ENCODE data around the gene AMER2.

AMER2 gene

DNA sequence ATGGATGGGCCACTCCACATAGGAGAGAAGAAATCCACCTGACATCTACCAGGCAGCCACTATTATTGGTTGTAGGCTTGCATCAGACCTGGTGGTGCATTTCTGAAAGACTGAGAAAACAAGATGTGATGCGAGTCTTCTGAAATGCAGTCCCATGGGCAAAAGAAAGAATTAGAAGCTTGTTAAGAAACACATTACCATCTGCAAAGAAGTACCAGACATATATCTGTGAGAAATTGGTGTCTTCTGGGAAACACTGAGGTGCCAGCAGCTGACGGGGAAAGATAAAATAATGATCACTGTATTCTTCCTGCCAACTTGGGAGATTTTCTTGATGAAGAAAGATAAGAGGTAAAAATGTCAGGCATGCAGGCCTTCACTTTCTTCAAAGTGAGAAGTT, 14.4 kb downstream of the AMER2 start:
- DNase-seq = no peak

DNA sequence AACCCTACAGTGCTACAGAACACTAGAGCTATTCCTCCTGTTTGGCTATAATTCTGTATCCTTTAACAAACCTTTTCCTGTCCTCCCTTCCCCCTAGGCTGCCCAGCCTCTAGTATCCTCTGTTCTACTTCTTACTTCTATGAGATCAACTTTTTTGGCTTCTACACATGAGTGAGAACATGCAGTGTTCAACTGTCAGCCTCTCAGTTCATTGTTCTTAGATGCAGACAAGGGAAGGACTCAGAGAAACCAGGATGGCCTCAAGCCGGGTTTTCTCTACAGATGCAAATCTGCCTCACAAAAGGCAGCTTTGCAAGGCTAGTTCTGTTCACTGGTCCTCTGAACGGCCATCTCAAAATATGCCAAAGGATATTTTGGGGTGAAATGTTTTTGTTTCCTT, 18.4 kb downstream of the AMER2 start:
- peak in 21 of 51 donors; percentile 21 to 79 (median 34) for DNase-seq

DNA sequence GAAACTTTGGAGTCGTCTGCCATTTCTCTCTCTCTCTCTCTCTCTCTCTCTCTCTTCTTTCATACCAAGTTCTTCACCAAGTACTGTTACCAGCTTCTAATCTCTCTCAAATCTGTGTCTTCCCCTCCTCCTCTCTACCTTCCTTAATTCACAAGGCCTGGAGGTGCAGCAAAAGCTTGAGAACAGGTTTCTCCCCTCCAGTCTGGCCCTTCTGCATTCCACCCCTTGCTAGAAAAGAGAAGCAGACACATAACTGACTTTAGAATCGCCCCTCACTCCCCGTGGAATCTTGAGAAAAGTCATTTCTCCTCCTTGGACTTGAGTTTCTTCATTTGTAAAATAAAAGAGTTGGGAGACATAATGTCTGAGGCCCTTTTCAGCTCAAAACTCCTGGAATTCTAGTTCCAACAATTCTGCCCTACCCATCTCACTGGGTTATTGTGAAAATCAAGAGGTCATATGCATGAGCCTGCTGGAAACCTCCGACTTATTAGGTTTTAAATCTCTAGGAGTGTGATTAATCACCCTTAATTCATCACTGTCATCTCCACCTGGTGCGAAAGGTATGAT, 20.4 kb downstream of the AMER2 start:
- DNase-seq = no peak

DNA sequence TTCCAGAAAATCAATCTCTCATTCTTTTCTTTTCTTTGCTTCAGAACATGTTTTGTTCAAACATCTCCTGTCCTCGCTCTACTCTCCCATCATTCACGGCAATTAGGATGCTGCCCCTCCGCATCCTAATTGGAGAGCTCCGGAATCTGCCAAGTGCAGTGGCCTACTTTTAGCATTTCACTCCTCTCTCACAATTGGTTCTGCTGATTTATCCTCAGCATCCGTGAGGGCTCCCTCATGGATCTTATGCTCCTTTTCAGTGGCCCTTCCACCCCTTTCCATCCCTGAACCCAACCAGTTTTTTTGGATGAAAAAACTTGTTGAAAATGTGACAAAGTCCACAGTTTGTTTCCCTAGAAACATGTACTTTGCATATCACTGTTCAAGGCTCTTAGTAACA, 22.4 kb downstream of the AMER2 start:
- peak in 11 of 51 donors; percentile 10 to 39 (median 18) for DNase-seq

DNA sequence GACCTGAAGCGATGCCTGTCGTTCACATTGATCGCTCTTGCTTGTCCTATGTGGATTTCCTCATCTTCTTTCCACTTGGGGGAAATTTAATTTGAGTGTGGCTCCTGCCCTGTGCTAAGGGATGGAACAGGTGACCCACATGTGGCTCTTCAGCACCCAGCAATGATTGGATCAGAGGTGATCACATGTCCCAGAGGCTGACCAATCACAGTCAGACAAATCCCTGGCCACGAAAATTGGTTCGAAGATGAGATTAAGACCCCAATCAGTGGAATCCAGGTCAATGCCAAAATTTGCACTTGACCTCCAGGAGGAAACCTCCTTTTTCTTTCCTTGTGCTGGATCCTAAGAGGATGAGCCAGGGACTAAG, 23.7 kb downstream of the AMER2 start:
- DNase-seq = no peak

DNA sequence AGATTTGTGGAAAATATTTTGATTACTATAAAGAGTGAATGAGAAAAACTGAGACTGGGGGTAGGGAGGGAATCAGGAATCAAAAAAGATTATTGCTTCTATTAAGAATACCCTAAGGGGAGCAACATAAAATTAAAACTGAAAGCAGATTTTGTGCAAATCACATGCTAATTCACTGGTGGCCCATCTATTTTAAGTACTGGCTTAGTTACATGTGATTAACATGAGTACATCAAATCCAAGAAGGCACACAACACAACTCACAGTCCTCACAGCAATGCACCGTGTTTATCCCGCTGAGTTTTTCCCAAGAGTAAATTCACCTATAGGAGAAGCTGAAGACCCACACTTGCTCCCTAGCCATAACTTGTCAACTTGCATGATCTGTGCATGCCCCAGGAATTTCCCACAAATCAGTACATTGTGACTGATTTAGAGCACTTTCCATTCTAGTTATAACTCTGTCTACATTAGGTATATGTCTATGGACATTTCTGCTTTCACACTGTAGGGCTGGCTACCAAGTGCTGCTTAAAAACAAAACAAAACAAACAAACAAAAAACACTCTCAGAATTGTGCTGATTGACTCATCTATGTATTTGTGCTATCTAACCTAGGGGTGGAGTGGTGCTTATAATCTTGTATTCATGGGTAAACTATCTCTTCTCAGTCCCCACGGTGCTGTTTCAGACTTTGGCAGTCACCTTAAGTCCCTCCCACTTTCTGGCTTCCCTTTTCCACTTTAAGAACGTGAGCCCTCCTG, 24.3 kb downstream of the AMER2 start:
- DNase-seq = no peak

DNA sequence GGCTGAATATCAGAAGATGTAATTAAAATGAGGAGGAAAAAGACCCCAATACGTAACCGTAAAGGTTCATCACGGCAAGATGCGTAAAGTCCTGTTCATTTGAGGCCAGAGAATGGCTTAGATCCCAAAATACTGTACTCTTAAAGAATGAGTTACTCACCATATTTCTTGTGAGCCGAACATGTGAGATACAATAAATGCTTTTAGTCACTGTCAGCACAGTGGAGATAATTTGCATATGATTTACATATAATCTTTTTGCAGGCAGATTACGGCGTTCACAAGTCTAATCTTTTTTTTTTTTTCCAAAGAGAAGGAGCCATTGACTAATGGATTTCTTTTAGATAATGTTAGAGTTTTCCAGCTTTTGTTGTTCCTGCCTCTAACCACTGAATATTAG, 28.4 kb downstream of the AMER2 start:
- DNase-seq = no peak

DNA sequence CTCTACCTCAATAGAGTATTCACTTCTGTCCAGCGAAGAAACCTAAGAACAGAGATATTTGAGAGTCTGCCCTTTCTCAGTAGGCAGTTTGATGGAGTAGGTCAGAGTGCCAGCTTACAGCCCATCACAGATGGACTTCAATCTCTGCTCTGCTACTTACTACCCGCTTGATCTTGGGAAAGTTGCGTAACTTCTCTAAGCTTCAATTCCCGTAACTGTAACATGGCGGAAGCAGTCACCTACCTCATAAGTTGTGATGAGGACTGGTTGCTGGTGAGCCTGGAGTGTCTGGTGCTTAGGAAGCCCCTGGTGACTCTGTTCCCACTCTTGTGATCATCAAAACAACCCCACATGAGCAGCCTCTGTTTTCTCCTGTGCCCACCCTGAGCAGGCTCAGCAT, 31.0 kb downstream of the AMER2 start:
- no peak for DNase-seq

DNA sequence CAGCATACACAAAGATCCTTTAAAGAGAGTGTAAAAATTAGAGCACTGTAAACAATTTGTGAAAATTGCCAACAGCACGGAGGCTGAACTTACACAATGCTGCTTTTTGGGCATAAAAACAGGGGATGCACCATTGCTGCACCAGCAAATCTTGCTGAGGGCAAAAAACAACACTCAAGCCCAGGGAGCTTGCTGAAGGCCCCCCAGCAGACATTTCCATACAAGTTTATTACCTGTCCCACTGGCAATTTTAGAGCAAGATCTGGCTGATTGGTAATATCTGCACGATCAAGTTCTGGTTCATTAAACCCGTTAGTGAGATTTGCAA, 34.3 kb downstream of the AMER2 start:
- no peak for DNase-seq

DNA sequence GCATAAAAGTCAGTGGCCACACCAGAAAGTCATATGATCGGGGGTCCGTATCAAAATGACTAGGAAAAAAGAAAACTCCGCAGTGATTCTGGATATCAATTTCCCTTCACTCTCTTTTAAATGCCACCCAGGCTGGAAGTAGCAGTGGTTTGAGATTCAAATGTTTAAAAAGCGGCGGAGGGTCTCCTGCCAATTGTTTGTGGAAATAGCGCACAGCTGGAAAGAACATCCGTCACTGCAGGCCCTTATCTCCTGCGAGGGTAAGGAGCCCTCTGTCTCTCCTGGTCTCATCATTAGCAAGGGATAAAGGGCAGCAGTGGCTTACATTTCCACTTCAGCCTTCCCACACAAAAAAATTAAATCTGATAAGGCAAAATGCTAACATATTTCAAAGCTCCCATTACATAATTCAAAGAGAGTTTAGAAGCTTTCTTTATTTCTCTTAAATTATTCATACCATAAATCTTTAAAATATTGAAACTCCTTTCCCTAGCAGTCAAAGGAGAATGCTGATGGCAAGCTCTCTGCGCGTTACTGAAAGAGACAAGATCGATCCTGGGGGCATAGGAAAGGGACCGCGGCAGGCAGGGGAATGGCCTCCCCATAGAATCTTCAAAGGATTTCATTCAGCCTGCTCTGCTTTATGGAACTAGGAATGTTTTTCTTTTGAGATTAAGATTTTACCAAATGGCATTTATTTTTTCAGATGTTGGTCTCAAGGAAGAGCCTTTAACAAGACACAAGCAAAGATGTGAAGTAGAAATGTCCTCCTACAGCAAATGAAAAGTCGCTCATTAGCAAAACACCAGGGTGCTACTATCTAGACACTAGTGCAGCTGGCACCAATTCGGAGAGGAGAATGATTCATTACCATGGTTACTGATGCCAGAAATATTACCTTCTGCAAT, 35.0 kb downstream of the AMER2 start:
- peak in 1 of 51 donors; percentile 72 for DNase-seq

DNA sequence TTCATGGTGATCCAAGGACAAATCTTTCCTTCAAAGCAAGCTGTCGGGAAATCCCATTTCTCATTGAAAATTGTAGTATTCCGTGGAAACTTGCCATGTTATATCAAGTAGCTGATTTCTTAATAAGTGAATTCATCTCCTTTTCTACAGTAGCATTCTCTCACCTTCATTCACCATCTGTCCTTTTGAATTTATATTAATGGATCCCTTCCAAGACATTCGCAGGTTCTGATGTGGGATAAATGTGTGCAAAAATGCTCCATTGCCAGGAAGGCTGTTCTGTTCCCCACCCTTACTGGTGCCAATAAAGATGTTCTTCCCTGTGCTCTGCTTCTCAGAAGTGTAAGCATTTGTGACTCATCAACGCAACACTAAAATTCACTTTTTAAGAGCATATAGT, 36.2 kb downstream of the AMER2 start:
- DNase-seq = no peak

DNA sequence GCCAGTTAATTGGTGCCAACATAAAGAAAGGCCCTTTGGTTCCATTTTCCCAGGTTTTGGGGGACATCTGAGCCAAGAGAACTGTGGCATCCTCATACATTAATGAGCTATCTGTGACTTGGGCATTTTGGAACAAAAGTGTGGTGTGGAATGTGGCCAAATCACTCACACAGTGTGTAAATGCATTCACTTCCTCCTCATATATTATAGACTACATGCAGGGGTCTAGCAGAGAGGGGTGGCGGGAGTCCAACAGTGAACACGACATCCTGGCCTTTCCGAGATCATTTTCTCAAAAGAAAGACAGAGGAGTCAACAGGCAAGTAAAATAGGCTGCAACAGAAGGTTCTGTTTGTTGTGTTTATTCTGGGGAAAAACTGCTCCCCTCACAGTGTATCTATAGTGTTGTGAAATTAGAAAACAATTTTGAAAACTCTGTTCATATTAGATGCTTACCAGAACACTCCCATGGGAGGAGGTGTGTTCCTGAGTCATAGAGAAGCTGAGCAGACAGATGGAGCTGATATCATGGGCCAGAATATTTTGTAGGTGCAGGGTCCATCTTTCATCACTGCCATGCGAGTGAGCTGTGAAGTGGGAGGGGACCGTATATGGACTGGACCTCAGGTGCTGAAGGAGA, 39.2 kb downstream of the AMER2 start:
- DNase-seq = no peak

DNA sequence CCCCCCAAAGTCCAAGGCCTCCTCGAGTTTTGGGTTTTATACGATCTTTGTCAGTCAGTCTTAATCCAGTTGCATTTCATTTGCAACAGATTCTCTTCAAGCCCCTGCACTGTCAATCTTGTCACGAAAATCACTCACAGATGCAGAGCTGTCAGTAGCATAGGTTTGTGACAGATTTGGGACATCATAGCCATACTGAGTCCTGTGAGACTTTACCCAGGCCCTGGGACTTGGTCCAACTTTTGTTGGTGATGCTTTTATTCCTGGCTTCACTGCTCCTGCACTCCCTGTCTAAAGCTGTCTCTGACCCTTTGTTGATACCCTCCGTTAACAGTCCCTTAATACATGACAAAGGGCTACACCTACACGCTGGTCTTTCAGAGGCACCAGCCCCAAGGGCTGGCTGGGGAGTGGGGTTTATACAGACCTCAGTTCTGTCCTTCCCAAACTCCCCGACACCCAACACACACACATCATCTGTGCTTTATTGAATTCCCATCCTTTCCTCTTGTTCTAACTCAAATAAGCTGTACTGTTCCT, 40.1 kb downstream of the AMER2 start:
- no peak for DNase-seq

DNA sequence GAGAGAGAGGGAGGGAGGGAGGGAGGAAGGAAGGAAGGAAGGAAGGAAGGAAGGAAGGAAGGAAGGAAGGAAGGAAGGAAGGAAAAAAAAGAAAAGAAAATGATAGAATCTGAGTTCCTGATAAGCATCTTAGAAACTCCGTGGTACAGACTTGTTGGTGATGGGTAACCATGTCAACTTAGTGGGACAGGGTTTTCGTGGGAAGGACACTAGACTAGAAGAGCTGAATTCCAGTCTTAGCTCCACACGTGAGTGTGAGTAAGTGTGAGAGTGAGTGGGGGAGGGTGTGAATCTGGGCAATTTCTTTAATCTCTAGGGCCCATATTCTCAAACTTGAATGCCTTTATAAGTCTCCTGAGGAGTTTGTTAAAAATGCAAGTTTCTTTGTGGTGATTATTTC, 41.1 kb downstream of the AMER2 start:
- DNase-seq = no peak

DNA sequence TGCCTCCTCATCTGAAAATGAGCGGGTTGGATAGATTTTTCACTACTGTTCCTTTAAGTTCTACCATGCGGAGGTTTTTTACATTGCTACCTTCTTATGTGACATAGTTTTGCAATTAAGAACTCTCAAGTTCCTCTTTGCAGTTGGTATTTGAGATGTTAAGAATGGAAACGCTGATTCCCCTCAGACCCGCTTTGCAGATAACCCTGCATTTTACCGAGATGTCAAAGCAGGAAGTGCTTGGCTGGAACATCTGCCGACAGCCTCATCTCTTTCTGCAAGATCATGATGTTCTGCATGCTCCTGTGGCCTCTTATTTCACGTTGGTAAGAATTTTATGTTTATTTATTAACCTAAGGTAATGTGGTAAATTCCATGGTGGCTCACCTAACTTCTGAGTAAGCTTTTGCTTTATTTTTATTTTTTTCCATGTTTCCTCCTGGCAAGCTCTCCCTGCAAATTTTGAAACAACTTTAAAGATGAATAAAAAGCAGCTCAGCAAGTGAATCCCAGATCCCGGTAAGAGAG, 53.6 kb downstream of the AMER2 start:
- no peak for DNase-seq

DNA sequence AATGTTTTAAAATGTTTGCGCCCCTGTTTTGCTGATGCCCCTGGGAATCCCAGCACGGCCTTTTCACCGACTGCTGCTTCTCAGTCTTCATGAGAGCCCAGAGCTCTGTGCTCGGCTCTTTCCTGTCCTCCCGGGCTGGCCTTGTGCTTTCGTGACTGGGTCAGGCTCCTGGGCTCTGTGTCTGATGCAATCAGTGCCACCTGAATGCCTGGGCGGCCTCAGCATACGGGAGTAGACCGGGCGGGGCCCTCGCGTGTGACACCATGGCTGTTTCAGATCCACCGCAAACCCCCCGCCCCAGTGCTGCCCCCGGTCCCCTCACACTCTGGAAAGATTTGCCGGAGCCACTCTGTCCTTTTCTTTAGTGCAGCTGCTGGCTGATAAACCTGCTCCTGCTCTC, 54.8 kb downstream of the AMER2 start:
- no peak for DNase-seq

DNA sequence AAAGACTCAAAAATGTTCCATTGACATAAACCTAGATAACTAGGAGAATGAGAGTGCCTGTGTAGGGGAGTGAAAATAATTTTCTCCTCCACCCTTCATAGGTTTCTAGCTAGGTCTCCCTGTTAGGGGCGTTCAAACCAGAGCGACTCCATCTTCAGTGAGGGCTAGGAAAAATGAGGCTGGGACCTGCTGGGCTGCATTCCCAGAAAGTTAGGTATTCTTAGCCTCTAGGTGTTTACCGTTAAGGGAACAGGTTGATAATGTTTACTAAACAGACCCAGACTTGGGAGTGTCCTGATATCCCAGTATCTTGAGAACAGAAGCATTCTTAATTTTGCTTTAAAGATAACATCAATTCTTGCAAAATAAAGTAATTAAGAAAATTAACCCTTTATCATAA, 56.0 kb downstream of the AMER2 start:
- DNase-seq = no peak

DNA sequence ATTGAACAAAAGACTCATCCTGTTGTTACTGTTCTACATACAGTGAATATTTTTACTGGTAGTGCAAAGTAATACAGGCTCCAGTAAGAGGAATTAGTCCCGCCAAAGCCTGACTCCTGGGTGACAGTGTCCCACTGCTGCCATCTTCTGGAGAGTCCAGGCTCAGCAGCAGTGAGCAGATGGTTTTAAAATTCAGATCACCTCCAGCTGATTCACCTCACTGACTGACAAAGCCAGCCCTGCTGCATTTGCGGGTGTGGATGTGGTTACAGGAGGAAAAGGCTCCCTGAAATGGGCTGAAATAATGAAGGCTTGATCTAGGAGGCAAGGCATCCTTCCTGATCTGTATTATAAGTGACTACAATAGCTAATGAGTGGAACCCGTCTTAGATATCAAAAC, 57.9 kb downstream of the AMER2 start:
- DNase-seq = peak in 48 of 51 donors; percentile 10 to 88 (median 66)

DNA sequence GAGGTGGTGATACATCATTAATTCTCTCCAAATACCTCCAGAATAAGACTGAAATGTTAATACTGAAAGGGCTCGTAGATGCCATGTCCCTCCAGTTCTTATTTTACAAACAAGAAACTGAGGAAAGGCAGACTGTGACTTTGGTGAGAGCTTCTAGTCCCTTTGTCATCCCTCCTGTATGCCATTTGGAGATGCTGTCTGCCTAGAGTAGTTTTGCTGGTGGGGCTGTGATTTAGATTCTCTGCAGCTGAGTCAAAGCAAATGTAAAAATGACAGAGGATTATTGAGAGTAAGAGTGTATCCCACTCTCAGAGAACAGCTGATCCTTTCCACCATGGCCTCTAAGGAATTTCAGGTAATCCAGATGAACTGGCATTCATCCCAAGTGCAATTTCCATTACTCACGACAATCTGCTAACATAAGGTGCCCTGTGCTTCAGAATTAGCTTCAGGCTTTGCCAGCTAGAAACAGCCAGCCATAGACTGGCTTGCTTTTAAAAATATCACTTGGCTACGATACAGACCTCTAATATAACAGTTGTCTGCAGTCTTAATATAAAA, 59.3 kb downstream of the AMER2 start:
- DNase-seq = peak in 1 of 51 donors; percentile 29
